SKM-1 treated with dmso at 0.1 percent for 144 hours (cell line): ENCODE results near the gene CLASP2.

Source experiments
- DNase-seq: peaks from one replicate; lab custom pipeline; 2025; ENCODE audit not compliant: unreplicated experiment; lab: John Stamatoyannopoulos, UW

Gene CLASP2

DNA sequence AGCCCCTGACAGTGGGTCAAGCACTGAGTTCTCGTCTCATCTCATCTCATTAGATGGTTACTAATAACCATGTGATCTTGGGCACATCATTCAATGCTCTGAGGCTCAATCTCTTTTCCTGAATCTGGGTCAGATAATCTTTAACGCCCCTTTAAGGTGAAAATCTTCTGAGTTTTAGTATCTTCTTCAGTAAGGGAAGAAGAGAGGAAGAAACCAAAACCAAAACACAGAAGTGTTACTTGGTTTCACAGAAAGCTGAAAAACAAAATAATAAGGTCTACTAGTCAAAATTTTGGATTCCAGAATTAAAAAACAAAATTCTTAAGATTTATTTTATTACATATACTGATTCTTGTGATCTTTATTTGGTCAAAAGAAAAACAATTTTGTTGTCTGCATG, 78.2 kb downstream of the CLASP2 start:
- DNase-seq, result no peak

DNA sequence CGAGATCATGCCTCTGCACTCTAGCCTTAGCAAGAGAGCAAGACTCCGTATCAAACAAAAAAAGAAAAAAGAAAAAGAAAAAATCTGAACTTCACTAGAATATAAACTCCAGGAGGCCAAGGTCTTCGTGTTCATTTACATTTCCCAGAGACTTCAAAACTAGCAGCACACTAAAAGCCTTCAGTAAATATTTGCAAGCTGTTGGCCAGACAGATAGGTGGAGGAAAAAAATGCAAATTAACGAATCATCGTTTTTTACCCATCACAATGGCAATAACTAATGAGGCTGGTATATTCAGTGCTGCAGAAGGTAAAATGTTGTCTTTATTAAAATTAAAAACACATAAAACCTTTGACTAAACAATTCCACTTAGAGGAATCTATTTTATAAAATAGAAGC, 80.6 kb downstream of the CLASP2 start:
- no peak for DNase-seq

GRCh38 chr3:33636125-33636850, 81.8 kb downstream of the CLASP2 start:
- DNase-seq, result peak; percentile 29

- no peak for DNase-seq
Measured at GRCh38 chr3:33634262-33634661, 83.8 kb downstream of the CLASP2 start.

GRCh38 chr3:33629219-33629618, 88.8 kb downstream of the CLASP2 start:
- DNase-seq, result no peak

DNA sequence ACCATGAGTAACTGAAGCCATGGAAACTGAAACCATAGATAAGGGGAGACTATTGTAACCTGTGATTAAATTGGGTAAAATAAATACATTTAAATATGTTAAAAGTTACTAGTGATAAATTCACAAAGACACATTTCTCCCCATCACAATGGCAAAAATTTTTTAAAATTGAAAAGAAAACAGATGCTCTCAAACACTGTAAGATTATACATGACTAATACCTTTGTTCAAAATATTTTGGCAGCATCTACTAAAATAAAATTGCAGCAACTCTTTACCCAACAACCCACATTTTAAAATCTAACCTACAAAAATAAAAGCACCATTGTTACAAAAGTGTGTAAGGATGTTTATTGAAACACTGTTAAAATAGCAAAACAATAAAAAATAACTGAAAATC, 93.3 kb downstream of the CLASP2 start:
- DNase-seq, result no peak

- no peak for DNase-seq
Measured at GRCh38 chr3:33613041-33613440, 105.0 kb downstream of the CLASP2 start.

- DNase-seq, result no peak
Measured at GRCh38 chr3:33612607-33613006, 105.4 kb downstream of the CLASP2 start.

GRCh38 chr3:33602829-33603228, 115.2 kb downstream of the CLASP2 start:
- no peak for DNase-seq

DNA sequence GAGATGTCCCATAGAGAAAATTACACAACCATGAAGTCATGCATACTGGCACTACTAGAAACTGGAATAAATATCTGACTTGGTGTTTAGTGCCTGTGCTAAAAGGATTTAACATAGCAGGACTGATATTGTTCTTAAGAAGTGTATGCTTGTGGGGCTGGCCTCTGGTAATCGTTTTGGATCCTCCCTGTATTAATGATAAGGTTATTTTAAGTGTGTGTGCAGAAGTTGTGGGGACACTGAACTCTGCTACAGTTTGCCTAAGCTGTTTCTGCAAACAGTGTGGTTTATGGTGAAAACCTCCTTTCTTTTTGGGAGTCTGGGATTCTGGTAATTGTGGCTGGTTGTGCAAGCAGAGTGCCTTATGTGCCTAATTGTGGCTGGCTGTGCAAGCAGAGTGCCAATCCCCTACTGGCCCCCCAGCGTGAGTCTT, 120.8 kb downstream of the CLASP2 start:
- peak; percentile 56 for DNase-seq

GRCh38 chr3:33592999-33593398, 125.1 kb downstream of the CLASP2 start:
- DNase-seq, result no peak

- DNase-seq, result no peak
Measured at GRCh38 chr3:33590541-33590940, 127.5 kb downstream of the CLASP2 start.

DNA sequence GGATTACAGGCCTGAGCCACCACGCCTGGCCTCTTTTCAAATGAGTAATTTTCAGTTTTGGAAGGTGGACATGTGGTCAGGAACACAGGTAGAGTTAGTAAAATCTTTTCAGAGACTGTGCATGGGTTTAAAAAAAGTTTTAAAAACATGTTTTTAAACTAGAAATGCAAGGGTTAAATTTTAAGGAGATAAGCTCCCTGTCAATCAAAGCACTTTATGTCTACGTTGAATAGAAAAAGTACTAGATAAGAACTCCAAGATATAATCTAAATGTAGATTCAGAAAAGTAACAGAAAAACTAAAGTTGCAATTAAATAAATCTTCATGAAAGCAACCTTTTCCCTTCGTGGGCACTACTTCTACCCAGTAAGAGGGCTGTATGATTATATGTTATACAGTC, 131.7 kb downstream of the CLASP2 start:
- no peak for DNase-seq

DNA sequence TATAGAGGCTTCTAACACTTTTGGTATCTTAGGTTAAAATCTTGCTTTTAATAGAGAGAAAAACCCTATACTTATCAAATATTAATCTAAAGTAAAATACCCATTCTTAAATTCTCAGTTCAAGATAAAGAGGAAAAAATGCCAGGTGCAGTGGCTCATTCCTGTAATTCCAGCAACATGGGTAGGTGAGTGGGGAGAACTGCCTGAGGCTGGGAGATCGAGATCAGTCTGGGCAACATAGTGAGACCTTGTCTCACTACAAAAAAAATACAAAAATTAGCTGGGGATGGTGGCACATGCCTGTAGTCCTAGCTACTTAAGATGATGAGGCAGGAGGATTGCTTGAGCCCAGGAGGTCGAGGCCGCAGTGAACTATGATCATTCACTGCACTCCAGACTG, 135.8 kb downstream of the CLASP2 start:
- DNase-seq, result no peak

- no peak for DNase-seq
Measured at GRCh38 chr3:33581666-33582065, 136.4 kb downstream of the CLASP2 start.

- no peak for DNase-seq
Measured at GRCh38 chr3:33579840-33580239, 138.2 kb downstream of the CLASP2 start.

GRCh38 chr3:33579178-33579510, 138.9 kb downstream of the CLASP2 start:
- DNase-seq, result no peak

DNA sequence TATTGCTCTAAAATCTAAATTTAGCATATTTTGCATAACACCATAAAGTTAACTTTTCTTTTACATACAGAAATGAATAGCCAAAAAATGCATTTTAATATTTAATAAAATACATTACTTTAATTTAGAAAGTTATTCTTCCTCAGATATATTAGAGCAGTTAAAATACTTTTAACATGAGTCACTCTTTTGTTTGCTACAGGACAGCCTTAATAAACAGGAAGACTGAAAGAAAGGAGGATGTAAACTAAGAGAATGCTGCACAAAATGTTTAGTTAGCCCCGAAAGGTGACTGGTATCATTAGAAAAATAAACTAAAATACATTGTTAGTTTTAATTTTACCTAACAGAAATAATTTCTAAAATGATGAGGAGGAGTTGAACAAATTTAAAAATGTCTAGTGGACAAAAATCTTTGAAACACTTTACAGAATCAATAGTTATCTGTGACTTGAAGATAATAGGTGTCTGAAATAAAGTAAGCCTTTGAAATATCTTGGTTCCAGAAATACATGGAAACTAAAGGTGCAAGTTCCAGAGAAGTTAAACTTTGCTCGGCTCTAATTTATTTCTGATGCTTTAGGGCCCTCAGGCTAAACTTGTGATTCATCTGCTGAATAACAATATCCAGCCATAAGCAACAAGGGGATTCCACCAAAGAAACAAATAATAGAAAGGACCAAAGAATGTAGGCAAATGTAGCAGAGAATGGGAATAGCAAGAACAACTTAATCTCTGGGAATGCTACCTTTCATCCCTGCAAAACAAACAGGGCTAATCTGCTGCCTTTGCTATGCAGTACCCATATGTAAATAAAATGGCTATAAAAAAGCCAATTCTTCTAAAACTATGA, 139.5 kb downstream of the CLASP2 start:
- no peak for DNase-seq

- no peak for DNase-seq
Measured at GRCh38 chr3:33577588-33577987, 140.5 kb downstream of the CLASP2 start.

- DNase-seq, result no peak
Measured at GRCh38 chr3:33577173-33577572, 140.9 kb downstream of the CLASP2 start.

- no peak for DNase-seq
Measured at GRCh38 chr3:33575311-33575710, 142.7 kb downstream of the CLASP2 start.

DNA sequence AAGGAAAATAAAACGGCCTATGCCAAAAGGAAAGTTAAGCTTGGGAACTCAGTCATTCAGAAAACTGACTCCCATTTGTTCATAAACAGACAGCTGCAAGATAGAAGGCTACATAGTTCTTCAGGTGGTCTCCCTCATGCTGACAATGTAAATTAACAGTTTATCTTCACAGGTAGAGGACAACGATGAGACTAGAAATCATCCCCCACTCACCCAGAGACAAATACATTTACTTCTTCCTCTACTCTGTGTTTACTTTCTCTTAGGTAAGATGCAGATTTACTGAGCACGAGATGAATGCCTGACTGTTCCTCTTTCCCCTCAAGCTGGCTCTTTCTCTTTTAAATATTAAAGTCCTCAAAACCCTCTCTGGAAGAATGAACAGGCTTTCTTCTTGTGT, 160.2 kb downstream of the CLASP2 start:
- no peak for DNase-seq

- no peak for DNase-seq
Measured at GRCh38 chr3:33557279-33557678, 160.8 kb downstream of the CLASP2 start.
